CD4-positive, alpha-beta T cell treated with Interleukin-10 for 1 hour (primary cell): ENCODE results near the gene AFG3L2.

Experiments used
- DNase-seq: peaks from one replicate; pipeline ENCODE4 v3.0.0-alpha.2; 2020

AFG3L2 gene

DNA sequence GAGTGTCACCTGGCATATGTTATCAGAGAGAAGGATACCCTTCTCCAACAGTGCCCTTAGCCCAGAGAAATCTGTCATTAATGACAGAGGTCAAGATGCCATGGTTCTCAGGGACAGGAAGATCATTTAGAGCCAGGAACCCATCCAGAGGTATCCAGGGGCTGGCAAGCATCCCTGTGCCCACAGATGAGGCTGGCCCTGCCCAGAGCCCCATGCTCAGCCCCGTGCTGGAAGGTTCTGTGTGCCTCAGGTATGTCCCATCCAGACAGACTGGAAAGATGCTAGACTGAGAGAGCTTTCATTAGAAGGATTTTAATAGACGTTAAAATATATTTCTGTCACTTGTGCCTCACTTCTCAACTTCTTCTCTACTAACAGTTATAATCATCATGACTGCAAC is 77.2 kb downstream of the AFG3L2 start:
- no peak for DNase-seq

DNA sequence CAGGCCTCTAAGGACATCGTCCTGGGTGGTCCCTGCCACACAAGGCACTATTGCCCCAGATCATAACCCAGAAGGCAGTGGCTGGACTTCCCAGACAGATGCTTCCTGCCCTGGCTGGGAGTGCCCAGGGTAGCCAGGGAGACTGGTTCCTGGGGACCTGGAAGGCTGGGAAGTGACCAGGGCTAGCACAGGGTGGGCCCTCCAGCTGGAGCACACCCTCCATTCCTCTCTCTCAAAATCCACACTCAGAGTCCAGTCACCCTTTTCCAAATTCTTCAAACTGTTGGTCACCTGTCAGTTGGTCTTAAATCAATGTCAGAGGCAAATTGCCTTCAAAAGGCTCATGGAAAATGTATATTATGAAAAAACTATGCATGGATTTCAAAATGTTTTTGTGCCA is 80.6 kb downstream of the AFG3L2 start:
- no peak for DNase-seq

DNA sequence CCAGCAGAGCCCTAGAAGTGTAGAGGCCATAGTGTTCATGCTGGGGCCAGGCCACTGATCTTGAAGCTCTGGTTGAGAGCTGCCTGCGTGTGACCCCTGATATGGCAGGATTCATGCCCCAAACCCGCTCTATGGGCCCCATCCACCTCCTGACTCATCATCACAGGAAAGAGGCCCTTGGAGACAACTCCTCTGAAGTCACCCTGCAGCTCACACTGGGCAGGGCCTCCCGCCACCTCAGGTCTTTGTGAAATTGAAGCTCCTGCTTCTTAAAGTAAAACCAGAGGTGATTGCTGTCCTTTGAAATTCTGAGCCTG is 81.0 kb downstream of the AFG3L2 start:
- no peak for DNase-seq

DNA sequence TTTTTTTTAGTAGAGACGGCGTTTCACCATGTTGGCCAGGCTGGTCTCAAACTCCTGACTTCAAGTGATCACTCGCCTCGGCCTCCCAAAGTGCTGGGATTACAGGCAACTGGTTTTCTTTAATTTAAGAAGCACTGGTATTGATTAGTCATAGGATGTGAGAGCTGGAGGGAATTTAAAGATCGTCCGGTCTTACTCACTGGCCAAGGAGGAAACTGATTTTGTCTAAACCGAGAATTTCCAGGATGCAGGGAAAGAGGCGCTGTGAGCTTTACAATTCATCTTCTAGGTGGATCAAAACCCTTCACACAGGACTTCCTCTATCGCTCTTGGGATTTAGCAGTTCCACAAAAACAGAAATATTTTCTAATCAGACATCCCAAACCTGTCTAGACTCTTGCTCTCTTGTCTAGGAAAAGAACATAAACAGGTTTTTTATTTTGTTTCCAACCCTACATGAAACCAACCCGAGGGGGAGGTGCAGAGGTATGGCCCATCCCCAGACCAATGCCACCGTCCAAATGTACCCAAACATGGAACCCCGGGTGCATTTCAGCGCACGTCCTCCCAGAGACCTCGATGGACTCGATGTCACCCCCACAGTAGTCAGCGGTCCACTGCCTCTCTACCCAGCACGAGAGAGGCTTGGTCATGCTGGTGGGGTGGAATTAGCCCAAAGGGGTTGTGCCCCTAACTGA is 81.5 kb downstream of the AFG3L2 start:
- DNase-seq, result no peak

DNA sequence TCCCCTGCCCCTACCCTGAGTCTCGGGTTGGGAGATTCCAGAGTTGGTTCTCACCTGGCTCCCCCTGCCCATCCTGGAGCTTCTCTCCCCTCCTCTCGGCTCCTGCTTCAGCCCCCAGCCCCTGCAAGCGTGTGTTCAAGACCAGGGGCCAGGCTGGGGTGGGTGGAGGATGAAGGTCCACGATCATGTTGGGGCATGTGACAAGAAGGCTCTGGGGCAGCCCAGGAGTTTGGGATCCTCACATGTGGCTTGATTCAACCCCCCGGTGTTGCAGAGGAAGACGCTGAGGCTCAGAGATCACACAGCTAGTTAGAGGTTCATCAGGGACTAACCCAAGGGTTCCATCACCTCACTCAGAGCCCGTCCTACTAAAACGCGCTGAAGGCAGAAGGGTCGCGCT is 83.2 kb downstream of the AFG3L2 start:
- DNase-seq, result no peak

DNA sequence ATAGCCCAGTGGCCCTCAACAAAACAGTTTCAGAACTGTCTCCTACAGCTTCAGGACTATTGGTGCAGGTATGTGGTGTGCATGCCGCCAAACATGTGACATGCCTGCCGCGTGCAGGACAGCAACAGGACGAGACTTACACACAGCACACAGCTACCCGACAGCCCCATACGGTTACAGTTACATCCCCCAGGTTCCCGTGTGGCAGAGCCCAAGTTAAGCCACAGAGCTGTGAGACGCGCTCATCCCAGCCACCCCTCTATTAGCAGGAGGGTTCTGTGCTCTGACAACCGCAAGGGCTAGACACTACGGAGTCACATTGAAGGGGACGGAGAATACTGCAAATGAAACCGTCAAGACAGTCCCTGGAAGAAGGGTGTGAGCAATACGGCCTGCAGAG is 85.3 kb downstream of the AFG3L2 start:
- no peak for DNase-seq

DNA sequence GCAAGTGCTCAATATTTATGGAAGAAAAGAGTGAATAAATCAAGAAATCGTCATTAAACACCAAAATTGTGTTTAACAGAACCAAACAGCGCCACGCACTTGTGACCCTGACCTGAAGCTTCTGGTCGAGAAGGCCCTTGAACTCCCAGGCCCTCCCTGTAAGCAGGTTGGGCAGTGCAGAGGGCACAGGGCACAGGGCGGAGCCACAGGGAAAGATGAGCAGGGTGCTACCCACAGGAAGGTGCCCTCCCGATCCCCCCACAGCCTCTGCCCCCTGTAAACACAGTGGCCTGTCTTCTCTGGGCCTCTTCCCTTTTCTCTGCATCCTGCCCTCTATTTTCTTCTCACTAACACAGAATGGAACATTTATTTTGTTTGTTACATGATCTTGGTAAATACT is 85.9 kb downstream of the AFG3L2 start:
- no peak for DNase-seq

DNA sequence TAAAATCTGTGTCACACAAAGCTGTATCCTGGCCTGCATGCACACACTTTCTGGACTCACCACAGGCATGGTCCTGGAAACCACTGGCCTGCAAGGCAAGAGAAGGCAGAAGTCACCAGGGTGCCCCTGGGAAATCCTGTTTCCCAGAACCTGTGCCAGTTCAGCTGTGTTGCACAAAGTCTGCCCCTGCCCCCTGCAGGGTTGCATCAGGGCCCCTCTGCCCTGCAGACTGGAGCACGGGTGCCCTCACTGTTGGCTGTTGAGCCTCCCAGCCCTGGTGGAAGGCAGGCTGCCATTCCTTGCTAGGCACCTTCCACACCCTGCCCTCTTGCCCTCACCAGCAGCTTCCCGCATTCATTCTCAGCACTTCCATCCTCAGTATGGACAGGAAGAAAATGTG is 86.9 kb downstream of the AFG3L2 start:
- DNase-seq, result no peak

DNA sequence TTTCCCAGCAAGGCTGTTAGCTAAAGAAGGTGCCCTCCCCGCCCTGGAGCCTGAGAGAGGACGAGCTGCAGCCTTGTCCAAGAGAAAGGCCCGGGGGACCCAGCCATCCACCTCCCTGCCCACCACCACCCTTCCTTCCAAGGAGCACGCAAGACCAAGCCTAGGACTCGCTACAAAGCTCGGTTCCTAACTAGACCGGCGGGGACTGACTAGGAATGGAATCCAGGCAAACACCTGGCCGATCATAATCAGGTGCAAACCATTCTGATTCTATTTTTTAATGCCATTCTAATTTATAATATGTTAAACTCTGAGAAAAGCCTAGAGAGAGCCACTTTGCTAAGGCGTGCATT is 88.6 kb downstream of the AFG3L2 start:
- no peak for DNase-seq

DNA sequence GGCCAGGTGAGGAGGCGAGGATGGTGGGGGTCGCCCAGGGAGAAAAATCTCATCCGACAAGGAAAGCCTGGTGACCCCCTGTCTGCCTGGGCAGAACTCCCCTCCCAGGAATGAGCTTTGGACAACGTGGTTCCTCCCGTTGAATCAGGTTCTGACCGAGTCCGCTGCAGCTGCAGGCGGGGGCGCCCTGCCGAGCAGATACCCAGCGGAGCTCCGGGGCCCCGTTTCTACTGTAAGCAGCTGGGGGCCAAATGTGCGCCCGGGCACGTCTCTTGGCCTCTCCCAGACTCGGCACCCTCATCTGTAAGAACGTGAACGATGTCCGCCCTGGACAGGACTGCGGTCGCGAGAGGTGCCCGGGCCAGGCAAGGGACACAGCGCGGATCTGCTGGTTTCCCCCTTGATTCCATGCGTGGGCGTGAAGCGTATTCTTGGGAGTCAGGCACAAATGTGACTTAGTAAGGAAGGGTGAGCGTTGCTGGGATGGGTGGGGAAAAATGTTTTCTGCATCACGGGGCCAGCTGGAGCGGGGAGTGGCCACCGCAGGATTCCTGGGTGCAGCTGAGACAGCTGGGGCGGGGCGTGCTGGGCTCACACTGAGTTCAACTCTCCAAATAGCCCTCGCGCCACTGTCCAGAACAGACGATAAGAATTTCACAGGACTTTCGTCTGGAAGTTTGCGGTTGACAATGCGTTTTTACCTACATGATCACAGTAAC is 89.2 kb downstream of the AFG3L2 start:
- no peak for DNase-seq

DNA sequence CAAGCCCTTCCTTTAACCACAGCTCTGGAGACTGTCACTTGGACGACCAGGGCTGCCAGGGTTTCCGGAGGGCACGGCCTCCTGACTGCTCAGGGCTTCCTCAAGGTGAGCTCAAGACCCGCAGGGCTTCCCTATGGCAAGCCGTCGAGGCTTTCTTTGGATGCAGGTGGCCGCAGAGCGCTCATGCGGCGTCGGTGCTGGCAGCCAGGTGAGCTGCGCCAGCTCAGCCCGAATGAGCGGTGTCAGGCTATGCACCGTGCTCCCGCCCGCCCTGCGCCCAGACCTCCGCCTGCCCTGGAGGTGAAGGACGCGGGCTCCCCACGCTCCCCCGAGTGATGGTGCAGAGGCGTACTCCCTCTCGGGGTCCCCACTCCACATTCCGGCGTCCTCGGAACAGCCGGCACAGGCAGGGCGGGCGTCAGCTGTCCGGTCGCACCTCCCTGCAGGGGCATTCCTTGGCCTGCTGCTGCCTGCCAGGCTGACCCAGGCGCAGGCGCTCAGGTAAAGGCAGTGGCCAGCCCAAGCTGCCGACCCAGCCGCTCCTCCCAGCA is 89.8 kb downstream of the AFG3L2 start:
- DNase-seq, result no peak

DNA sequence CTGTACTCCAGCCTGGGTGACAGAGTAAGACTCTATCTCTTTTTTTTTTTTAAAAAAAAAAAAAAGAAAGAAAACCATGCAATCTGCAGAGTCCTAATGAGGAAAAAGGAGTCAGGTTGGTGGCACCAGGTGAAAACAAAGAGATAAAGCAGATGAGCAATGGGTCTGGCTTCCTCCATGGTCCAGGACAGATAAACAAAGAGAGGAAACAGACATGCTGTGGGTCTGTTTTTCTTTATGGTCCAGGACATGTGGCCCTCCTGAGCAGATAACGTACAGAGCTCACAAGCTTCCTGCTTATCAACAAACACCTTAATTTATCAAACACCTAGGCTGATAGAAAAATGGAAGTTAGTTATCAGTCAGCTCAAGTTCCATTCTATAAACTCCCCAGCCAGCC is 93.4 kb downstream of the AFG3L2 start:
- no peak for DNase-seq

DNA sequence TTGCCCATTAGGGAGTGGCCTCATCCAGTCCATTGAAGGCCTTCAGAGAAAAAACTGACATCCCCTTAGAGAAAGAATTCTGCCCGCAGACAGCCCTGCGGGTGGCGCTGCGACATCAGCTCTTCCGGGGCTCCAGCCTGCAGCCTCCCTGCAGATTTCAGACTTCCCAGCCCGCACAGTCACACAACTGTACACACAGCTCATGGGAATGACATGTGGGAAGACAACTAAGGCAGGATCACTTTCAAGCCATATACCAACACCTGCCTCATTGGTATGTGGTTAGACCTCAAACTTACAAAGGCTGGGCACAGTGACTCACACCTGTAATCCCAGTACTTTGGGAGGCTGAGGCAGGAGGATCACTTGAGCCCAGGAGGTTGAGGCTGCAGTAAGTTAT is 93.8 kb downstream of the AFG3L2 start:
- no peak for DNase-seq

DNA sequence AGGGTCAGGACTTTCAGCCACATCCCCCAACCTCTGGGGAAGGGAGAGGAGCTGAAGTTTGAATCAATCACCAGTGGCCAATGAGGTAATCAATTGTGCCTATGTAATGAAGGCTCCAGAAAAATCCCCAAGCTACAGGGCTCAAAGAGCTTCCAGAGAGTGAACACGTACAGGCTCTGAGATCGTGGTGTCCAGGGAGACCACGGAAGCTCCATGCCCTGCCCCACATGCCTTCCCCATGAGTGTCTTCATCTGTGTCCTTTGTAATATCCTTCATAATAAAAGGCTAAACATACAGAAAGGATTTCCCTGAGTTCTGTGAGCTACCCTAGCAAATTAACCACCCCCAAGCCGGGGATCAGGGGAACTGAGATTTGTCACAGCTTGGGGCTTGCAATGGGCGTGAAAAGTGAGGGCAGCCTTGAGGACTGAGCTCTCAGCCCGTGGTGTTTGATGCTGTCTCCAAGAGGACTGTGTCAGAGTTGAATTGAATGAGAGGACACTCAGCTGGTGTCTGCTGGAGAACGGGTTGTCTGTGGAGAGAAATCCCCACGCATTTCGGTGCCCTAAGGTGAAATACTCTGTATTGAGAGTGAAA is 94.5 kb downstream of the AFG3L2 start:
- no peak for DNase-seq

DNA sequence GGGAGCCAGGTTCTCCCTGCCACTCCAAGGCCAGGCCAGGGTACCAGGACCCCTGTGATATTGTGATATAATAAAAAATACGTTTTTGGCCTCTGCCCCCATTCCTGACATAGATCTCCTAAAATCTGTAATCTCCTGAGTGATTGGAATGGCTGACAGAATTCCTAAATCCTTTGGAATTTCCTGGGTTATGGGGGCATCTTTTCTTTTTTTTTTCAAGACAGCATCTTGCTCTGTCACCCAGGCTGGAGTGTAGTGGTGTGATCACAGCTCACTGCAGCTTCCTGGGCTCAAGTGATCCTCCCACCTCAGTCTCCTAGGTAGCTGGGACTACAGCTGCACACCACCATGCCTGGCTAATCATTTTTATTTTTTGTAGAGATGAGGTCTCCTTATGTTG is 95.2 kb downstream of the AFG3L2 start:
- DNase-seq, result no peak

DNA sequence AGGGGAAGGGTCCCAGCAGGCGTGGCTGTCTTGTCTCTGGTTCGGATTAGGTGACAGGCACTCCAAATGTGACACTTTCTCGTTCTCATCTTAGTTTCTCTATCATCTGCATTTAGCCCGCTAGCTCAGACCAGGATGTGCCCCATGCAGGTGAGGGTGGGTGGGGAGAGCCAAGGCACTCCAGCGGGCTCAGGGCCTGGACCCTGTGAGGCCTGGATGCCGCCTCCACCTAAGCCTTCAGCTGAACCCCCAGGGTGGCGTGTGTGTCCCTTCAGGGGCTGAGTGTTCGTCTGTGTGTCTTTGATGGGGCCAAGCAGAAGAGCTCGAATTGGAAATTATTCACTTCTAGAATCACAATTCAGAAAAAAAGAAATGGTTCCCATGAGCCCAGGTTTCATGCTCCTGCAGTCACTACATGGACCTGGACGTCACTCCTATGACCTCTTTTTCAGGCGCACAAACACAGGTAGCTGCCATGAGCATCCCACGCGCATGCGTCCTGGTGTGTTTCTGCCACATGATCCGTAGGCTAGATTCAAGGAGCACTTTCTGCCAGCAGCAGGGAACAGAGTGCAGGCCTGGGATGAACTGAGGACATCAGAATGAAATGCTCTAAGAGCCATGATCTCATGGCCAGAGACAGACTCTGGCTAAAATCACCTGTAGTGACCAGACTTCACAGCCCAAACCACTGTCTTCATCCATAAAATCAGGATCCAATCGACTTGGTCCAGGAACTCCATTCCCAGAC is 97.1 kb downstream of the AFG3L2 start:
- no peak for DNase-seq
